ENCODE data around the gene UBAC2. TPM values are rescaled to one million over a fixed set of nuclear protein-coding genes. Genes with fewer than 3 reads are reported as not detected.

UBAC2 gene
- total and polyA plus RNA-seq, 2 of the 4 experiments (the other 2 are of a cell fraction) = 20.8 to 36.3 TPM

DNA sequence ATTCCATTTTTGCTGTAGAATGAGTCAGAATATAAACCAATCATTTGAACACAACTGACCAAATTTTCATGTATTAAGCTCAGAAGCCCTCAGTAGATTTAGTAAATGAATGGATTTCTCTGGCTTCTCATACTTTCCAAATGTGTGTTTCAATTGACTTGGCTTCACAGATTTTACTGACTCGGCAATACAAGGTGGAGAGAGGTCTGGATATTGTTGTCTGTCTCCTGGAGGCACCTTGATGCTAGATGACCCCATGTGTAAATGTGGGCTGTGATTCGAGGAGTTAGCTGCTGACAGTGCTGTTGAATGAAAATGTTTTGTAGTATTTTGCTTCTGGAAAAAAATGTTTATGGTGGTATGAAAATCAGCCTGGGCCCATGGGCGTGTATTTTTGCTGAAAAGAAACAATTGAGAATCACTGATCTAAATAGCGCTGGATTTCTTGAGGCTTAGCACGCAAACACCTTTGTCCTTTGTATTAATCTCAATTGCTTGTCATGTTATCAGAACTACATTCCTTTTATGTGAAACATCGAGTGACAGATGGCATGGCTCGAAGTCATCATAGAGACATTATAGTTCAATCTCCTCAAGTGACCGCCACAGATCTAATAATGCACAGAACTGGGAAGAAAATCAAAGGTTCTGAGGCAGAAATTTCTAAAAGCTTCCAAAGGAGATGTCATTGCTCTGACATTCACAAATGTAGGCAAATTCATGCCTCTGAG is 41.2 kb upstream of the UBAC2 start:
- Histone ChIP-seq H3K56ac (ENCODE audit: extremely low read depth, insufficient read depth, low read length) (no peak overlapping the region), H3K14ac (replicated peaks; ENCODE audit: low read depth, low read length) (no peak overlapping the region), H3K23ac (ENCODE audit: low read depth, low read length) (no peak overlapping the region), H3K9ac (ENCODE audit: low read depth, low read length) (no peak overlapping the region), H4K5ac (ENCODE audit: low read depth, low read length) (no peak overlapping the region), H3K36me3 (ENCODE audit: control insufficient read depth, insufficient read depth, low read length) (no peaks in the 10 kb centered on the region), H4K91ac (ENCODE audit: insufficient read depth, low read depth, low read length) (no peak overlapping the region), H3K79me1 (ENCODE audit: low read depth in 1 of 2, low read length in 2 of 2) (no peaks in the 10 kb centered on the region), H3K27ac (ENCODE audit: insufficient read depth, low read length) (no peak overlapping the region), H3K4me2 (ENCODE audit: low read depth, low read length) (no peak overlapping the region), H3K4me1 (ENCODE audit: control insufficient read depth, insufficient read depth, low read length) (no peaks in the 10 kb centered on the region), H3K9me3 (ENCODE audit: control insufficient read depth, insufficient read depth, low read length) (no peaks in the 10 kb centered on the region), H4K8ac (ENCODE audit: low read depth in 2 of 2, low read length in 2 of 2) (no peak overlapping the region), H3K27me3 (ENCODE audit: control insufficient read depth, insufficient read depth, low read length) (peaks cover 23% of the 10 kb centered on the region), H3K18ac (ENCODE audit: low read depth, low read length) (no peak overlapping the region), H2BK15ac (ENCODE audit: low read depth, low read length) (no peak overlapping the region), H2BK5ac (ENCODE audit: low read depth, low read length, poor library complexity, severe bottlenecking) (no peak overlapping the region), H4K20me1 (ENCODE audit: insufficient read depth, low read length) (no peaks in the 10 kb centered on the region), H2AK5ac (ENCODE audit: low read depth, low read length) (no peak overlapping the region), H2BK20ac (ENCODE audit: low read depth, low read length) (no peak overlapping the region), H3K4me3 (ENCODE audit: insufficient read depth, low read depth, low read length) (no peak overlapping the region), H2AFZ (replicated peaks; ENCODE audit: low read length, poor library complexity) (no peak overlapping the region), H3K4ac (ENCODE audit: low read depth, low read length) (no peak overlapping the region), H2AK9ac (replicated peaks; ENCODE audit: low read depth, low read length, poor library complexity) (no peak overlapping the region), H3K9me1 (ENCODE audit: insufficient read depth, low read length) (no peaks in the 10 kb centered on the region), H2BK120ac (ENCODE audit: low read depth, low read length) (no peak overlapping the region)
- 53% methylated on average over 3 of the region's 8 CpGs; no CpG with 5 or more reads in 1 of the 2 experiments for WGBS, 2 experiments (ENCODE audit: extremely low coverage in 2 of 2, insufficient read length in 1 of 2)
- ChIA-PET POLR2A (ENCODE audit: unreplicated experiment) (no interaction called here), CTCF (interaction anchor here (0.6 to 2.0 kb wide), 3 partner anchors 17 to 410 kb away, joined by 3 to 8 read pairs (median 3); no protein-coding TSS in a partner anchor)
- DNase-seq (no peak), ATAC-seq (ENCODE audit: low read depth) (no peak)
- in situ Hi-C loops (cut with MboI; ENCODE audit: low sequenced_read_pairs) (no loop called here), intact Hi-C loops (cut with micrococcal nuclease) (no loop called here), dilution Hi-C loops (cut with HindIII; ENCODE audit: low sequenced_read_pairs, unreplicated experiment) (no loop called here)
- BruUV-seq (replicated peaks) = no TSS peak
- no peak for TF ChIP-seq RFX5 (IDR thresholded peaks at IDR 0.05; ENCODE audit: low read depth, low read length)
- peak; percentile 27; the same call in 1 of the 2 replicates for TF ChIP-seq MAFK (IDR thresholded peaks at IDR 0.05; ENCODE audit: low read depth, low read length)

Data from IMR-90 (cell line).